Stomach (tissue), 9 donors: ENCODE results near the gene DNPEP. TPM values are rescaled to one million over a fixed set of nuclear protein-coding genes. Genes with fewer than 3 reads are reported as not detected.

Experiments used
- DNase-seq, 2 donors: peaks; one replicate each; pipeline versions ENCODE4 v3.0.0 to v3.0.0-alpha.2; 2013 to 2019
- H3K27ac ChIP-seq, 5 donors: fragments of 200-600 bp in 4 of 5; sonication (generic) in 4 of 5; one replicate each; pipeline ENCODE4 v1.5.1; 2013 to 2019; ENCODE audit warnings: mild to moderate bottlenecking in 1 of 5, moderate library complexity in 1 of 5
- H3K27me3 ChIP-seq, 3 donors: fragments of 200-600 bp; sonication (generic); one replicate each; pipeline ENCODE4 v1.5.1; 2017 to 2019; ENCODE audit warnings: mixed run types in 1 of 3
- H3K36me3 ChIP-seq, 4 donors: fragments of 200-600 bp; sonication (generic); 1 replicate in 3 of 4; 2 replicates in 1 of 4; pipeline ENCODE4 v1.5.1; 2016 to 2019
- H3K4me1 ChIP-seq, 4 donors: fragments of 200-600 bp; sonication (generic); one replicate each; pipeline ENCODE4 v1.5.1; 2016 to 2019
- H3K4me3 ChIP-seq, 4 donors: fragments of 200-600 bp; sonication (generic) in 3 of 4; one replicate each; pipeline ENCODE4 v1.5.1; 2016 to 2019; ENCODE audit warnings: mild to moderate bottlenecking in 1 of 4
- H3K9me3 ChIP-seq, 4 donors: fragments of 200-600 bp; sonication (generic); one replicate each; pipeline ENCODE4 v1.5.1; 2016 to 2019
- EP300 ChIP-seq: sonication (generic); formaldehyde crosslinking; IDR thresholded peaks from one replicate; pipeline ENCODE4 v1.6.1; 2017; ENCODE audit warnings: antibody characterized with exemption
- POLR2A ChIP-seq, 4 donors: fragments of 450-650 bp; IDR thresholded peaks; one replicate each; pipeline ENCODE4 v1.6.1; 2016; ENCODE audit warnings: antibody characterized with exemption in 4 of 4, control low read depth in 2 of 4, mild to moderate bottlenecking in 1 of 4, moderate library complexity in 1 of 4
- POLR2AphosphoS5 ChIP-seq, 3 donors: sonication (generic); formaldehyde crosslinking; IDR thresholded peaks; one replicate each; pipeline ENCODE4 v1.6.1; 2016; ENCODE audit warnings: antibody characterized with exemption in 3 of 3
- WGBS, 5 donors: extraction: QIAGEN DNeasy Blood & Tissue Kit in 3 of 5; methylation state at CpG; one replicate each; pipeline versions ENCODE4 v1.1.5 to v1.1.7; 2013 to 2018; 5-methylcytosine and 5-hydroxymethylcytosine counted together
- intact Hi-C: fragments of 100-400 bp; cut with DNase I; formaldehyde crosslinking; loops from one replicate; pipeline ENCODE4 v1.15.1; 2023; ENCODE audit warnings: low total_unique reads
- polyA plus RNA-seq, 3 donors: library from polyadenylated mRNA; stranded (reverse); fragments of 200-250 nt; gene quantifications; one replicate each; pipeline ENCODE4 v1.2.3, GENCODE V29; 2013
- small RNA-seq, 4 donors: library from RNA; depleted of rRNA; stranded (forward); fragments of <200 nt; gene quantifications; one replicate each; pipeline ENCODE3, GENCODE V24; 2016
- total RNA-seq, 5 donors: library from RNA; depleted of rRNA; stranded (reverse); fragments of >200 nt; gene quantifications; one replicate each; pipeline versions ENCODE4 v1.1.0 to v1.2.3, GENCODE V29; 2014 to 2016
- TF ChIP-seq, protein P1 (sequence below), 7 experiments: fragments of 450-650 bp in 4 of 7; fragments of 200-600 bp in 3 of 7; sonication (generic) in 3 of 7; IDR thresholded peaks; one replicate each; pipeline ENCODE4 v1.5.1; 2016 to 2019; ENCODE audit warnings: antibody characterized with exemption in 7 of 7, control low read depth in 2 of 7, mild to moderate bottlenecking in 1 of 7
- donor health status: healthy with polysubstance abuse.
- donor health status: Bipolar disorder and iron deficiency.
- donor health status: healthy.

DNPEP gene
- total and polyA plus RNA-seq, 8 donors, result 32.7 to 147 (median 82.2) TPM

DNA sequence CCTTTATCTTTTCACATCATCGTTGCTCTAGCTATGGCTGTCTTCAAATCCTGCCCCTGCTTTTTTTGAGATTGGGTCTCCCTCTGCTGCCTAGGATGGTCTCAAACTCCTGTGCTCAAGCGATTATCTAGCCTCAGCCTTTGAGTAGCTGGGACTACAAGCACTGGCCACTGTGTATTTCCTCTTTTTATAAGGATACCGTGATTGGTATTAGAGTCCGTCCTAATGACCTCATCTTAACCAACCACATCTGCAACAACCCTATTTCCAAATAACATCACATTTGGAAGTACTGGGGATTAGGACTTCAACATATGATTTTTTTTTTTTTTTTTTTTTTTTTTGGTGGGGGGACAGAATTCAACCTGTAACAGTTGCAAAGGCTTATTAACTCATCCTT lies 64.3 kb downstream of the DNPEP start:
- intact Hi-C loops, result no loop called here
- Histone ChIP-seq H3K4me3 (no peak overlapping the region), H3K9me3 (no peaks in the 10 kb centered on the region), H3K4me1 (no peaks in the 10 kb centered on the region), H3K27ac (no peak overlapping the region), H3K27me3 (peaks cover 0 to 79% (median 33%) of the 10 kb centered on the region in 3 donors), H3K36me3 (no peaks in the 10 kb centered on the region)
- TF ChIP-seq EP300, result no peak
- TF ChIP-seq, protein P1, sequence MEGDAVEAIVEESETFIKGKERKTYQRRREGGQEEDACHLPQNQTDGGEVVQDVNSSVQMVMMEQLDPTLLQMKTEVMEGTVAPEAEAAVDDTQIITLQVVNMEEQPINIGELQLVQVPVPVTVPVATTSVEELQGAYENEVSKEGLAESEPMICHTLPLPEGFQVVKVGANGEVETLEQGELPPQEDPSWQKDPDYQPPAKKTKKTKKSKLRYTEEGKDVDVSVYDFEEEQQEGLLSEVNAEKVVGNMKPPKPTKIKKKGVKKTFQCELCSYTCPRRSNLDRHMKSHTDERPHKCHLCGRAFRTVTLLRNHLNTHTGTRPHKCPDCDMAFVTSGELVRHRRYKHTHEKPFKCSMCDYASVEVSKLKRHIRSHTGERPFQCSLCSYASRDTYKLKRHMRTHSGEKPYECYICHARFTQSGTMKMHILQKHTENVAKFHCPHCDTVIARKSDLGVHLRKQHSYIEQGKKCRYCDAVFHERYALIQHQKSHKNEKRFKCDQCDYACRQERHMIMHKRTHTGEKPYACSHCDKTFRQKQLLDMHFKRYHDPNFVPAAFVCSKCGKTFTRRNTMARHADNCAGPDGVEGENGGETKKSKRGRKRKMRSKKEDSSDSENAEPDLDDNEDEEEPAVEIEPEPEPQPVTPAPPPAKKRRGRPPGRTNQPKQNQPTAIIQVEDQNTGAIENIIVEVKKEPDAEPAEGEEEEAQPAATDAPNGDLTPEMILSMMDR (IDR thresholded peaks at IDR 0.05), result no peak
- no peak for TF ChIP-seq POLR2AphosphoS5 (IDR thresholded peaks at IDR 0.05)
- TF ChIP-seq POLR2A (IDR thresholded peaks at IDR 0.05), result no peak
- DNase-seq, result no peak
- 62 to 73% (median 71%) methylated on average over 4 of the region's 4 CpGs for WGBS, 5 donors

Small RNA genes lying within 50 kb of the gene (small RNA-seq; reads per million reads assigned to genes)
- 0 reads per million in 4 donors for gene AC053503.3

Other genes starting within 250 kb of the DNPEP start
- gene NHEJ1, start 227.1 kb downstream of the DNPEP start, total RNA-seq, result 10 to 100 TPM in 3 of 5 donors, 1 to 10 TPM in 2; 4.5 to 25.5 (median 13.2) TPM
- gene NHEJ1, start 227.1 kb downstream of the DNPEP start, polyA plus RNA-seq, result 10 to 100 TPM; 10.3 to 19.1 (median 10.4) TPM
- gene SLC23A3, start 217.9 kb downstream of the DNPEP start, total RNA-seq, result 1 to 10 TPM in 2 of 5 donors, under 1 TPM in 3; 0.45 to 4.1 (median 0.92) TPM
- 1 to 10 TPM in 1 of 3 donors, under 1 TPM in 1, not detected in 1; 0.50 to 2.3 TPM for gene SLC23A3, start 217.9 kb downstream of the DNPEP start, polyA plus RNA-seq
- gene CNPPD1, start 211.0 kb downstream of the DNPEP start, total RNA-seq, result 10 to 100 TPM; 12.8 to 48.2 (median 36.2) TPM
- gene CNPPD1, start 211.0 kb downstream of the DNPEP start, polyA plus RNA-seq, result 10 to 100 TPM; 26.5 to 45.5 (median 34.2) TPM
- gene RETREG2, start 209.6 kb downstream of the DNPEP start, total RNA-seq, result 10 to 100 TPM; 31.9 to 97.3 (median 43.9) TPM
- gene RETREG2, start 209.6 kb downstream of the DNPEP start, polyA plus RNA-seq, result 10 to 100 TPM; 23.9 to 52.5 (median 25.1) TPM
- 10 to 100 TPM; 21.3 to 79.7 (median 33.8) TPM for gene ZFAND2B, start 181.1 kb downstream of the DNPEP start, total RNA-seq
- 10 to 100 TPM; 45.0 to 81.3 (median 46.6) TPM for gene ZFAND2B, start 181.1 kb downstream of the DNPEP start, polyA plus RNA-seq
- 10 to 100 TPM in 4 of 5 donors, 1 to 10 TPM in 1; 8.2 to 41.5 (median 29.5) TPM for gene ABCB6, start 169.0 kb downstream of the DNPEP start, total RNA-seq
- gene ABCB6, start 169.0 kb downstream of the DNPEP start, polyA plus RNA-seq, result 10 to 100 TPM in 2 of 3 donors, 1 to 10 TPM in 1; 8.4 to 47.8 (median 14.5) TPM
- gene ATG9A, start 158.3 kb downstream of the DNPEP start, total RNA-seq, result 100 to 1,000 TPM in 1 of 5 donors, 10 to 100 TPM in 3, 1 to 10 TPM in 1; 1.4 to 100 (median 23.1) TPM
- 10 to 100 TPM in 1 of 3 donors, 1 to 10 TPM in 2; 6.3 to 13.5 (median 7.2) TPM for gene ATG9A, start 158.3 kb downstream of the DNPEP start, polyA plus RNA-seq
- 100 to 1,000 TPM in 3 of 5 donors, 10 to 100 TPM in 2; 33.9 to 263 (median 138) TPM for gene ANKZF1, start 158.1 kb downstream of the DNPEP start, total RNA-seq
- 10 to 100 TPM; 27.8 to 36.6 (median 33.4) TPM for gene ANKZF1, start 158.1 kb downstream of the DNPEP start, polyA plus RNA-seq
- 10 to 100 TPM in 1 of 5 donors, 1 to 10 TPM in 2, under 1 TPM in 1, not detected in 1; 0.58 to 31.4 (median 4.5) TPM for gene GLB1L, start 142.5 kb downstream of the DNPEP start, total RNA-seq
- 1 to 10 TPM; 2.6 to 4.9 (median 2.6) TPM for gene GLB1L, start 142.5 kb downstream of the DNPEP start, polyA plus RNA-seq
- gene STK16, start 142.4 kb downstream of the DNPEP start, total RNA-seq, result 10 to 100 TPM in 4 of 5 donors, 1 to 10 TPM in 1; 1.2 to 55.6 (median 23.7) TPM
- 10 to 100 TPM; 38.8 to 55.9 (median 45.1) TPM for gene STK16, start 142.4 kb downstream of the DNPEP start, polyA plus RNA-seq
- not detected for gene TUBA4B, start 134.7 kb downstream of the DNPEP start, total RNA-seq
- gene TUBA4B, start 134.7 kb downstream of the DNPEP start, polyA plus RNA-seq, result not detected
- 100 to 1,000 TPM in 1 of 5 donors, 10 to 100 TPM in 4; 18.7 to 141 (median 27.2) TPM for gene TUBA4A, start 134.0 kb downstream of the DNPEP start, total RNA-seq
- gene TUBA4A, start 134.0 kb downstream of the DNPEP start, polyA plus RNA-seq, result 10 to 100 TPM; 28.9 to 68.8 (median 51.0) TPM
- 10 to 100 TPM; 24.4 to 88.8 (median 47.8) TPM for gene DNAJB2, start 108.5 kb downstream of the DNPEP start, total RNA-seq
- gene DNAJB2, start 108.5 kb downstream of the DNPEP start, polyA plus RNA-seq, result 10 to 100 TPM; 62.5 to 85.8 (median 77.5) TPM
- 10 to 100 TPM in 1 of 5 donors, 1 to 10 TPM in 3, not detected in 1; 2.8 to 11.3 (median 7.4) TPM for gene PTPRN, start 78.5 kb downstream of the DNPEP start, total RNA-seq
- 1 to 10 TPM; 1.1 to 3.6 (median 1.5) TPM for gene PTPRN, start 78.5 kb downstream of the DNPEP start, polyA plus RNA-seq
- gene RESP18, start 55.2 kb downstream of the DNPEP start, total RNA-seq, result not detected
- gene RESP18, start 55.2 kb downstream of the DNPEP start, polyA plus RNA-seq, result not detected
- gene DES, start 30.5 kb upstream of the DNPEP start, total RNA-seq, result 1,000 to 10,000 TPM; 1,078 to 5,539 (median 2,913) TPM
- 100 to 1,000 TPM; 122 to 803 (median 204) TPM for gene DES, start 30.5 kb upstream of the DNPEP start, polyA plus RNA-seq
- gene SPEG, start 46.9 kb upstream of the DNPEP start, total RNA-seq, result 100 to 1,000 TPM in 1 of 5 donors, 10 to 100 TPM in 3, 1 to 10 TPM in 1; 7.4 to 106 (median 30.4) TPM
- gene SPEG, start 46.9 kb upstream of the DNPEP start, polyA plus RNA-seq, result 10 to 100 TPM in 1 of 3 donors, 1 to 10 TPM in 2; 9.8 to 65.1 (median 9.9) TPM
- gene GMPPA, start 111.0 kb upstream of the DNPEP start, total RNA-seq, result 100 to 1,000 TPM in 1 of 5 donors, 10 to 100 TPM in 4; 16.5 to 185 (median 24.2) TPM
- gene GMPPA, start 111.0 kb upstream of the DNPEP start, polyA plus RNA-seq, result 10 to 100 TPM; 29.9 to 84.8 (median 58.2) TPM
- 10 to 100 TPM in 1 of 5 donors, 1 to 10 TPM in 1, not detected in 3; 2.0 to 11.0 TPM for gene ASIC4, start 126.6 kb upstream of the DNPEP start, total RNA-seq
- not detected for gene ASIC4, start 126.6 kb upstream of the DNPEP start, polyA plus RNA-seq
- 100 to 1,000 TPM in 1 of 5 donors, 10 to 100 TPM in 4; 28.0 to 119 (median 83.4) TPM for gene CHPF, start 155.9 kb upstream of the DNPEP start, total RNA-seq
- 10 to 100 TPM; 10.8 to 32.9 (median 27.2) TPM for gene CHPF, start 155.9 kb upstream of the DNPEP start, polyA plus RNA-seq
- gene TMEM198, start 156.1 kb upstream of the DNPEP start, total RNA-seq, result 1 to 10 TPM in 2 of 5 donors, under 1 TPM in 1, not detected in 2; 0.92 to 7.5 (median 2.7) TPM
- gene TMEM198, start 156.1 kb upstream of the DNPEP start, polyA plus RNA-seq, result 1 to 10 TPM; 1.4 to 4.7 (median 2.1) TPM
- 10 to 100 TPM; 19.8 to 55.4 (median 47.1) TPM for gene OBSL1, start 183.6 kb upstream of the DNPEP start, total RNA-seq
- 10 to 100 TPM; 30.3 to 62.1 (median 31.9) TPM for gene OBSL1, start 183.6 kb upstream of the DNPEP start, polyA plus RNA-seq
- 1 to 10 TPM in 1 of 5 donors, not detected in 4; 1.8 TPM for gene INHA, start 184.4 kb upstream of the DNPEP start, total RNA-seq
- under 1 TPM in 1 of 3 donors, not detected in 2; 0.63 TPM for gene INHA, start 184.4 kb upstream of the DNPEP start, polyA plus RNA-seq
- gene STK11IP, start 209.9 kb upstream of the DNPEP start, total RNA-seq, result 10 to 100 TPM; 10.7 to 89.5 (median 17.1) TPM
- 10 to 100 TPM in 1 of 3 donors, 1 to 10 TPM in 2; 6.8 to 23.8 (median 6.9) TPM for gene STK11IP, start 209.9 kb upstream of the DNPEP start, polyA plus RNA-seq
- 10 to 100 TPM in 1 of 5 donors, 1 to 10 TPM in 2, under 1 TPM in 1, not detected in 1; 0.58 to 22.8 (median 1.9) TPM for gene SLC4A3, start 239.7 kb upstream of the DNPEP start, total RNA-seq
- gene SLC4A3, start 239.7 kb upstream of the DNPEP start, polyA plus RNA-seq, result 1 to 10 TPM; 1.2 to 2.5 (median 1.6) TPM